ENCODE results near the gene POLE.

DNA sequence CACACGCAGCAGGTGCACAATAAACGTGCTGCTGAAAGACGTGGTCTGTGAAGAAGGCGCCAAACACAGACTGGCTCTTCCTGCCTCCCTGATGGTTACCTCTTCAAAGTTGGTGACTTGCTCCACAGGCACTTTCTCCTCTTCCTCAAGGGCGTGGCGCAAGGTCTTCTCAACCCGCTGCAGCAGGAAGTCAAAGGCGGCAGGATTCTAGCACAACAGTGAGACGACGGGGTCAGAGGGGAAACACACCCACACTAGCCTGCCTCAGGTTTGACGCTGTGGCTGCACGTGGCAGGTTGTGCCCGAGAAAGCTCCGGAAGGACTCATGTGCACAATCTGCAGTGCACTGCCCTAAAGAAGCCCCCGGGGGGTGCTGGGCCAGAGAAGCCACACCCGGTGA, 15.0 kb downstream of the POLE start:
- TF ChIP-seq FOXA1 (IDR thresholded peaks at IDR 0.05) (no peak), RAD21 (IDR thresholded peaks at IDR 0.05) (no peak)
- TF ChIP-seq, protein P1, sequence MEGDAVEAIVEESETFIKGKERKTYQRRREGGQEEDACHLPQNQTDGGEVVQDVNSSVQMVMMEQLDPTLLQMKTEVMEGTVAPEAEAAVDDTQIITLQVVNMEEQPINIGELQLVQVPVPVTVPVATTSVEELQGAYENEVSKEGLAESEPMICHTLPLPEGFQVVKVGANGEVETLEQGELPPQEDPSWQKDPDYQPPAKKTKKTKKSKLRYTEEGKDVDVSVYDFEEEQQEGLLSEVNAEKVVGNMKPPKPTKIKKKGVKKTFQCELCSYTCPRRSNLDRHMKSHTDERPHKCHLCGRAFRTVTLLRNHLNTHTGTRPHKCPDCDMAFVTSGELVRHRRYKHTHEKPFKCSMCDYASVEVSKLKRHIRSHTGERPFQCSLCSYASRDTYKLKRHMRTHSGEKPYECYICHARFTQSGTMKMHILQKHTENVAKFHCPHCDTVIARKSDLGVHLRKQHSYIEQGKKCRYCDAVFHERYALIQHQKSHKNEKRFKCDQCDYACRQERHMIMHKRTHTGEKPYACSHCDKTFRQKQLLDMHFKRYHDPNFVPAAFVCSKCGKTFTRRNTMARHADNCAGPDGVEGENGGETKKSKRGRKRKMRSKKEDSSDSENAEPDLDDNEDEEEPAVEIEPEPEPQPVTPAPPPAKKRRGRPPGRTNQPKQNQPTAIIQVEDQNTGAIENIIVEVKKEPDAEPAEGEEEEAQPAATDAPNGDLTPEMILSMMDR (IDR thresholded peaks at IDR 0.05; ENCODE audit: low read depth, low read length, missing input control) = no peak
- TF ChIP-seq, protein P2, sequence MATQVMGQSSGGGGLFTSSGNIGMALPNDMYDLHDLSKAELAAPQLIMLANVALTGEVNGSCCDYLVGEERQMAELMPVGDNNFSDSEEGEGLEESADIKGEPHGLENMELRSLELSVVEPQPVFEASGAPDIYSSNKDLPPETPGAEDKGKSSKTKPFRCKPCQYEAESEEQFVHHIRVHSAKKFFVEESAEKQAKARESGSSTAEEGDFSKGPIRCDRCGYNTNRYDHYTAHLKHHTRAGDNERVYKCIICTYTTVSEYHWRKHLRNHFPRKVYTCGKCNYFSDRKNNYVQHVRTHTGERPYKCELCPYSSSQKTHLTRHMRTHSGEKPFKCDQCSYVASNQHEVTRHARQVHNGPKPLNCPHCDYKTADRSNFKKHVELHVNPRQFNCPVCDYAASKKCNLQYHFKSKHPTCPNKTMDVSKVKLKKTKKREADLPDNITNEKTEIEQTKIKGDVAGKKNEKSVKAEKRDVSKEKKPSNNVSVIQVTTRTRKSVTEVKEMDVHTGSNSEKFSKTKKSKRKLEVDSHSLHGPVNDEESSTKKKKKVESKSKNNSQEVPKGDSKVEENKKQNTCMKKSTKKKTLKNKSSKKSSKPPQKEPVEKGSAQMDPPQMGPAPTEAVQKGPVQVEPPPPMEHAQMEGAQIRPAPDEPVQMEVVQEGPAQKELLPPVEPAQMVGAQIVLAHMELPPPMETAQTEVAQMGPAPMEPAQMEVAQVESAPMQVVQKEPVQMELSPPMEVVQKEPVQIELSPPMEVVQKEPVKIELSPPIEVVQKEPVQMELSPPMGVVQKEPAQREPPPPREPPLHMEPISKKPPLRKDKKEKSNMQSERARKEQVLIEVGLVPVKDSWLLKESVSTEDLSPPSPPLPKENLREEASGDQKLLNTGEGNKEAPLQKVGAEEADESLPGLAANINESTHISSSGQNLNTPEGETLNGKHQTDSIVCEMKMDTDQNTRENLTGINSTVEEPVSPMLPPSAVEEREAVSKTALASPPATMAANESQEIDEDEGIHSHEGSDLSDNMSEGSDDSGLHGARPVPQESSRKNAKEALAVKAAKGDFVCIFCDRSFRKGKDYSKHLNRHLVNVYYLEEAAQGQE (IDR thresholded peaks at IDR 0.05) = no peak
